CD8-positive, alpha-beta memory T cell (primary cell): ENCODE measurements around the gene RDM1. TPM values are rescaled to one million over a fixed set of nuclear protein-coding genes. Genes with fewer than 3 reads are reported as not detected.

Experiments
- CTCF ChIA-PET: fragments of 350-600 bp; sonication (Branson Sonifier 250); formaldehyde crosslinking; loops from one replicate; lab custom pipeline; 2021; ENCODE audit warnings: antibody characterized with exemption; lab: Charles Lee
- POLR2A ChIA-PET: fragments of 350-600 bp; sonication (Branson Sonifier 250); formaldehyde crosslinking; loops from one replicate; lab custom pipeline; 2021; ENCODE audit warnings: antibody characterized with exemption; lab: Charles Lee
- DNase-seq, 5 donors: peaks; one replicate each; pipeline versions ENCODE4 v3.0.0 to v3.0.0-alpha.2; 2020 to 2022; ENCODE audit warnings: mixed read lengths in 1 of 5
- H3K27ac ChIP-seq: one replicate; pipeline ENCODE4 v1.7.0; 2013; ENCODE audit warnings: low read depth, mild to moderate bottlenecking, low read length, moderate library complexity
- H3K27me3 ChIP-seq: 2 replicates; pipeline ENCODE4 v1.7.0; 2013; ENCODE audit warnings: low read length, mild to moderate bottlenecking; ENCODE audit not compliant: insufficient read depth, poor library complexity, severe bottlenecking
- H3K36me3 ChIP-seq: 2 replicates; pipeline ENCODE4 v1.7.0; 2013; ENCODE audit warnings: mild to moderate bottlenecking, low read length, moderate library complexity; ENCODE audit not compliant: insufficient read depth
- H3K4me1 ChIP-seq: 2 replicates; pipeline ENCODE4 v1.7.0; 2013; ENCODE audit warnings: mild to moderate bottlenecking, low read length, moderate library complexity; ENCODE audit not compliant: insufficient read depth
- H3K4me3 ChIP-seq: 2 replicates; pipeline ENCODE4 v1.7.0; 2013; ENCODE audit warnings: mild to moderate bottlenecking, low read length
- H3K9me3 ChIP-seq: 2 replicates; pipeline ENCODE4 v1.7.0; 2013; ENCODE audit warnings: mild to moderate bottlenecking, low read length
- H3K27ac Mint-ChIP-seq, 8 donors: one replicate each; pipeline ENCODE4 v1.8.0; 2020 to 2021; ENCODE audit warnings: mixed read lengths in 8 of 8, mild to moderate bottlenecking in 6 of 8, inconsistent platforms in 3 of 8, moderate library complexity in 3 of 8
- H3K27me3 Mint-ChIP-seq, 2 donors: one replicate each; pipeline ENCODE4 v1.8.0; 2020 to 2021; ENCODE audit warnings: mixed read lengths in 2 of 2, mild to moderate bottlenecking in 1 of 2, moderate library complexity in 1 of 2
- H3K36me3 Mint-ChIP-seq, 3 donors: one replicate each; pipeline ENCODE4 v1.8.0; 2020 to 2021; ENCODE audit warnings: mixed read lengths in 3 of 3, inconsistent platforms in 1 of 3, mild to moderate bottlenecking in 1 of 3
- H3K4me1 Mint-ChIP-seq, 3 donors: one replicate each; pipeline ENCODE4 v1.8.0; 2020 to 2021; ENCODE audit warnings: mixed read lengths in 3 of 3, inconsistent platforms in 1 of 3, mild to moderate bottlenecking in 1 of 3
- H3K4me3 Mint-ChIP-seq, 7 donors: one replicate each; pipeline ENCODE4 v1.8.0; 2020 to 2021; ENCODE audit warnings: mixed read lengths in 7 of 7, mild to moderate bottlenecking in 6 of 7, moderate library complexity in 4 of 7, inconsistent platforms in 2 of 7
- H3K9me3 Mint-ChIP-seq, 5 donors: one replicate each; pipeline ENCODE4 v1.8.0; 2020 to 2022; ENCODE audit warnings: mixed read lengths in 5 of 5, mild to moderate bottlenecking in 3 of 5, moderate library complexity in 2 of 5, inconsistent platforms in 1 of 5
- polyA plus RNA-seq: library from polyadenylated mRNA; unstranded; fragments of 300-500 nt; fragmentation: Illumina TruSeq; gene quantifications from one replicate; pipeline ENCODE4 v1.2.3, GENCODE V29; 2021
- total RNA-seq, 2 experiments: library from RNA; stranded (reverse); gene quantifications; one replicate each; pipeline ENCODE4 v1.2.3, GENCODE V29; 2021

The RDM1 gene
- total and polyA plus RNA-seq, 3 experiments from 2014 or later: 2.5 to 3.1 (median 2.8) TPM

DNA sequence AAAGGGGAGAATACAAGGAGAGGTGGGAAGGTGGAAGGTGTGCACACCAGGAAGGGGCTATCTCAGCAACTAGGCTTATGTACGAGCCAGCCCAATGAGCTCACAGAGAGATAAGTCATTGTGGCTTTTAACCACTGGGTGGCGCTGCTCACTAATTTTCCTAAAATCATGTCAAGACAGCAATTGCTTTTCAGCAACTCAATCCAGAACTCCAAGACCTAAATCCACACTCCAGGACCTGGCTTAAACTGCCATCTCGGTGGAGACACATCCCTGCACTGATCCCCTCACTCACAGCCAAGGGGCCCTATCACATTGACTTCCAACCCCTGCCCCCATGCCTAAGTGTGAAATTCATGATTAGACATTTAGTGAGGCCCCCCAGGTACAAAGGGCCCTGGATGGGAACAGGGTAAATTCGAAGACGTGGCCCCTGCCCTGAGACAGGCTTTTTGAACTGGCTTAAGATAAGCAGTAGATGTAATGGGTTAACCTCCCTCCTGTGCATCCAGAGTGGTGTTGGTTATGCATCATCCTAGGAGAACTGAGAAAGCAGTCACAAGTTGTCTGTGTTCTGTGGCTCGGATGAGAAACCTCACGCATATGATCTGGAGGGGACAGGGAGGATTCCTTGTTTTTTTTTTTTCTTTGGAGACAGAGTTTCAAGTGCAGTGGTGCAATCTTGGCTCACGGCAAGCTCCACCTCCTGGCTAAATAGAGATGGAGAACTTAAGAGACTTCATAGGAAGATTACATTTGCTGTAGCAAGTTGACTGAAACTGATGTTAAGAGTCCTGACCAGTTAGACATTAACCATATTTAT is 39.2 kb upstream of the RDM1 start:
- H3K36me3 ChIP-seq: no peaks in the 10 kb centered on the region
- no peaks in the 10 kb centered on the region for H3K27me3 Mint-ChIP-seq
- peak; percentile 45 to 80 (median 68) for DNase-seq
- no peaks in the 10 kb centered on the region for H3K27me3 ChIP-seq
- H3K36me3 Mint-ChIP-seq: no peaks in the 10 kb centered on the region
- H3K27ac Mint-ChIP-seq: peak overlapping the region in 2 of 8 donors; percentile 3 to 73
- ChIA-PET CTCF (interaction anchor here (0.7 to 13.2 kb wide), 19 partner anchors 11 to 214 kb away, joined by 3 to 212 read pairs (median 5); partner anchors contain the start of genes CCL16 and TAF15), POLR2A (interaction anchor here (0.5 to 0.7 kb wide), 2 partner anchors 228 to 505 kb away, joined by 3 to 6 read pairs; no protein-coding TSS in a partner anchor)
- H3K4me3 Mint-ChIP-seq: no peak overlapping the region
- no peaks in the 10 kb centered on the region for H3K9me3 Mint-ChIP-seq
- no peaks in the 10 kb centered on the region for H3K4me1 ChIP-seq
- no peak overlapping the region for H3K27ac ChIP-seq
- H3K4me3 ChIP-seq: no peak overlapping the region
- H3K9me3 ChIP-seq: no peaks in the 10 kb centered on the region
- H3K4me1 Mint-ChIP-seq: peaks cover 7 to 16% (median 8%) of the 10 kb centered on the region in 3 donors

- no peak overlapping the region for H3K27ac Mint-ChIP-seq
- Histone ChIP-seq H3K36me3 (no peaks in the 10 kb centered on the region), H3K4me1 (no peaks in the 10 kb centered on the region), H3K27ac (no peak overlapping the region), H3K9me3 (no peaks in the 10 kb centered on the region), H3K27me3 (no peaks in the 10 kb centered on the region), H3K4me3 (no peak overlapping the region)
- H3K27me3 Mint-ChIP-seq: no peaks in the 10 kb centered on the region
- DNase-seq: no peak
- no peaks in the 10 kb centered on the region for H3K36me3 Mint-ChIP-seq
- ChIA-PET POLR2A (no interaction called here), CTCF (interaction anchor here (0.7 to 13.2 kb wide), 15 partner anchors 10 to 205 kb away, joined by 3 to 212 read pairs (median 5); partner anchors contain the start of genes CCL16 and TAF15)
- H3K4me1 Mint-ChIP-seq: peaks cover 7 to 13% (median 8%) of the 10 kb centered on the region in 3 donors
- H3K9me3 Mint-ChIP-seq: no peaks in the 10 kb centered on the region
- H3K4me3 Mint-ChIP-seq: no peak overlapping the region
Observed at GRCh38 chr17:35968520-35969054, 38.0 kb upstream of the RDM1 start.

DNA sequence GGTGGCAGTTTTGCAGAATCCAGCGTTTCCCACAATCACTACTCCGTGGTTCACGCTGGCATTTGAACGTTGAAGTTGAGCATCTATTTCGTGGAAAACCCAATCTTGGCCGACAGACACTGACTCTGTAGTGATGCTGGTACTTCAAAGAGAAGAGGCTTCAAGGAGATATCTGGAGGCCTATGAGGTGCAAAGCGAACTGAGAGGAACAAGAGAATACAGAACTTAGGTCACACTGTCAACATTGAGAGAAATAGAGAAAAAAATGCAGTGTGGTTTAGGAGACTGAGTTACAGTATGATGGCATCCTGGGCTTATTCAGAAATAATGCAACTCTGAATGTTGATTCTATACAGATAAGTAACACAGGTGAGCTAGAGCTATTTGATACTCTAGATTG is 34.7 kb upstream of the RDM1 start:
- ChIA-PET CTCF (no interaction called here), POLR2A (no interaction called here)
- Histone ChIP-seq H3K36me3 (no peaks in the 10 kb centered on the region), H3K27me3 (no peaks in the 10 kb centered on the region), H3K9me3 (no peaks in the 10 kb centered on the region), H3K27ac (no peak overlapping the region), H3K4me1 (no peaks in the 10 kb centered on the region), H3K4me3 (no peak overlapping the region)
- Mint-ChIP-seq H3K9me3 (no peaks in the 10 kb centered on the region), H3K36me3 (peaks cover 0 to 3% (median 0%) of the 10 kb centered on the region in 3 donors), H3K4me1 (peaks cover 7 to 9% (median 8%) of the 10 kb centered on the region in 3 donors), H3K27ac (no peak overlapping the region), H3K4me3 (no peak overlapping the region), H3K27me3 (no peaks in the 10 kb centered on the region)
- DNase-seq: no peak

DNA sequence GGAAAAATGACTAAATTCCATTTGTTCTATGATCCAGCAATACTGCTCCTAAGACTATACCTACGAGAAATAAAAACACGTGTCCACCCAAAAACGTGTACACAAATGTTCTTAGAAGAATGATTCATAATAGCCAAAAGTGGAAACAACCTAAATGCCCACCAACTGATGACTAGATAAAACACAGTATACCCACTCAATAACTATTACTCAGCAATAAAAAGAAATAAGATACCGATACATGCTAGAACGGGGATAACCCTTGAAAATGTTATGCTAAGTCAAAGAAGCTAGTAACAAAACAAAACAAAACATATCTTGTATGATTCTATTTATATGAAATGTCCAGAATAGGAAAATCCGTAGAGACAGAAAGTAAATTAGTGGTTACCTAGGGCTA is 33.1 kb upstream of the RDM1 start:
- ChIA-PET POLR2A (no interaction called here), CTCF (no interaction called here)
- no peaks in the 10 kb centered on the region for H3K27me3 ChIP-seq
- peaks cover 0 to under 1% of the 10 kb centered on the region in 2 donors for H3K27me3 Mint-ChIP-seq
- H3K27ac ChIP-seq: no peak overlapping the region
- H3K4me3 Mint-ChIP-seq: no peak overlapping the region
- no peak overlapping the region for H3K27ac Mint-ChIP-seq
- no peaks in the 10 kb centered on the region for H3K9me3 ChIP-seq
- DNase-seq: no peak
- H3K4me1 ChIP-seq: no peaks in the 10 kb centered on the region
- no peaks in the 10 kb centered on the region for H3K36me3 ChIP-seq
- H3K36me3 Mint-ChIP-seq: peaks cover 0 to 4% (median 0%) of the 10 kb centered on the region in 3 donors
- H3K4me1 Mint-ChIP-seq: peaks cover 0 to 2% (median 0%) of the 10 kb centered on the region in 3 donors
- no peaks in the 10 kb centered on the region for H3K9me3 Mint-ChIP-seq
- no peak overlapping the region for H3K4me3 ChIP-seq

GRCh38 chr17:35953720-35954119 is 23.1 kb upstream of the RDM1 start:
- H3K27me3 Mint-ChIP-seq: peaks cover 2 to 3% of the 10 kb centered on the region in 2 donors
- CTCF ChIA-PET: no interaction called here
- H3K27me3 ChIP-seq: no peaks in the 10 kb centered on the region

DNA sequence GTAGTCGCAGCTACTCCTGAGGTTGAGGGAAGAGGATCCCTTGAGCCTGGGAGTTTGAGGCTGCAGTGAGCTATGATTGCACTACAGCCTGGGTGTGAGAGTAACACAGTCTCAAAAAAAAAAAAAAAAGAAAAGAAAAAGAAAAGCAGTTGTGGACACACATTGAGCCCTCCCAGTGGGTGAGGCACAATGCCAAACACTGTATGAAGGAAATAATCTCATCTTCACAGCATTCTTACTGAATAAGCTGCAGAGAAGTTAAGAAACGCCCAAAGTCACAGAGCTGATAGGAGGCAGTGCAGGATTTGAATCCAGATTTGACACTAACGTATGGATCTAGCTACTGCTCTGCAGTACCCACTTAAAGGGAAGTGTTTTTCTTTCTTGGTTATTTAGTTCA is 18.8 kb upstream of the RDM1 start:
- no peak overlapping the region for H3K27ac Mint-ChIP-seq

More at GRCh38 chr17:35953720-35954119, 23.1 kb upstream of the RDM1 start:
- no peaks in the 10 kb centered on the region for H3K9me3 Mint-ChIP-seq
- no peaks in the 10 kb centered on the region for H3K9me3 ChIP-seq
- H3K4me1 ChIP-seq: no peaks in the 10 kb centered on the region
- DNase-seq: no peak
- H3K4me1 Mint-ChIP-seq: no peaks in the 10 kb centered on the region
- no peak overlapping the region for H3K4me3 Mint-ChIP-seq
- H3K4me3 ChIP-seq: no peak overlapping the region
- H3K36me3 ChIP-seq: no peaks in the 10 kb centered on the region
- no peak overlapping the region for H3K27ac Mint-ChIP-seq
- H3K27ac ChIP-seq: no peak overlapping the region
- POLR2A ChIA-PET: no interaction called here
- no peaks in the 10 kb centered on the region for H3K36me3 Mint-ChIP-seq

GRCh38 chr17:35948092-35948491 is 17.5 kb upstream of the RDM1 start:
- POLR2A ChIA-PET: interaction anchor here (1.4 kb wide), 1 partner anchor 69 kb away, joined by 3 read pairs; the partner anchor contains the start of gene CCL5
- Mint-ChIP-seq H3K9me3 (peaks cover 0 to 1% (median 0%) of the 10 kb centered on the region in 5 donors), H3K27me3 (no peaks in the 10 kb centered on the region), H3K36me3 (no peaks in the 10 kb centered on the region), H3K4me1 (peaks cover 7 to 18% (median 8%) of the 10 kb centered on the region in 3 donors), H3K27ac (no peak overlapping the region), H3K4me3 (no peak overlapping the region)
- Histone ChIP-seq H3K9me3 (no peaks in the 10 kb centered on the region), H3K27me3 (no peaks in the 10 kb centered on the region), H3K36me3 (no peaks in the 10 kb centered on the region), H3K27ac (no peak overlapping the region), H3K4me3 (no peak overlapping the region), H3K4me1 (no peaks in the 10 kb centered on the region)
- no peak for DNase-seq
- CTCF ChIA-PET: interaction anchor here (0.7 to 4.2 kb wide), 9 partner anchors 17 to 548 kb away, joined by 3 to 13 read pairs (median 6); partner anchors contain the start of gene RDM1

More for the DNA sequence above, 18.8 kb upstream of the RDM1 start:
- POLR2A ChIA-PET: interaction anchor here (0.6 to 0.7 kb wide), 2 partner anchors 74 to 160 kb away, joined by 5 to 7 read pairs; no protein-coding TSS in a partner anchor
- no peaks in the 10 kb centered on the region for H3K9me3 Mint-ChIP-seq
- Histone ChIP-seq H3K27me3 (no peaks in the 10 kb centered on the region), H3K4me3 (no peak overlapping the region), H3K36me3 (no peaks in the 10 kb centered on the region), H3K4me1 (no peaks in the 10 kb centered on the region), H3K9me3 (no peaks in the 10 kb centered on the region), H3K27ac (no peak overlapping the region)
- no peak overlapping the region for H3K4me3 Mint-ChIP-seq
- peaks cover 7 to 12% (median 7%) of the 10 kb centered on the region in 3 donors for H3K4me1 Mint-ChIP-seq
- no peaks in the 10 kb centered on the region for H3K27me3 Mint-ChIP-seq
- DNase-seq: no peak
- CTCF ChIA-PET: interaction anchor here (1.0 to 4.2 kb wide), 3 partner anchors 20 to 199 kb away, joined by 3 to 13 read pairs (median 4); no protein-coding TSS in a partner anchor
- H3K36me3 Mint-ChIP-seq: no peaks in the 10 kb centered on the region
